ENCODE data around the gene NMU.

- TF ChIP-seq POLR2A (IDR thresholded peaks at IDR 0.05; ENCODE audit: low read length), result no peak
- no peak for TF ChIP-seq GATA1 (IDR thresholded peaks at IDR 0.05; ENCODE audit: low read depth, low read length)
These were observed 76.0 kb downstream of the NMU start for GRCh38 chr4:55560096-55560495.

All from erythroblast (primary cell).